Umbilical cord (tissue), 2 donors: ENCODE data around the gene BUB1. TPM values are rescaled to one million over a fixed set of nuclear protein-coding genes. Genes with fewer than 3 reads are reported as not detected.
"Not testable (repeated sequence)": the region's sequence is repeated elsewhere in the genome, so short reads cannot be mapped to it uniquely, and the experiment has no call there.

ENCODE experiments used
- DNase-seq: peaks from one replicate; pipeline ENCODE4 v3.0.0-alpha.2; 2015; ENCODE audit warnings: low spot score
- total RNA-seq: library from RNA; depleted of rRNA; stranded (reverse); fragments of >200 nt; gene quantifications from one replicate; pipeline ENCODE4 v1.2.3, GENCODE V29; 2014; ENCODE audit warnings: low replicate concordance; ENCODE audit not compliant: insufficient read depth

Gene BUB1
- 11.6 TPM for total RNA-seq

- DNase-seq: peak; percentile 98
These were observed at the start of gene BUB1 for GRCh38 chr2:110677530-110678456. TSS of gene BUB1 (minus strand) at chr2:110678063. CDS start at chr2:110677995, 68 bp downstream.

GRCh38 chr2:110726285-110726684, 48.4 kb upstream of the BUB1 start:
- DNase-seq: no peak

GRCh38 chr2:110725859-110726258, 48.0 kb upstream of the BUB1 start:
- DNase-seq: no peak

- no peak for DNase-seq
These were observed 47.5 kb upstream of the BUB1 start for GRCh38 chr2:110725370-110725769.

GRCh38 chr2:110724820-110725219, 47.0 kb upstream of the BUB1 start:
- DNase-seq: no peak

GRCh38 chr2:110720547-110720946, 42.7 kb upstream of the BUB1 start:
- DNase-seq: no peak

GRCh38 chr2:110718990-110719389, 41.1 kb upstream of the BUB1 start:
- DNase-seq: peak; percentile 5

- DNase-seq: peak; percentile 17
These were observed 40.5 kb upstream of the BUB1 start for GRCh38 chr2:110718382-110718781.

- peak; percentile 85 for DNase-seq
These were observed 39.9 kb upstream of the BUB1 start for GRCh38 chr2:110717734-110718133.

- DNase-seq: peak; percentile 39
These were observed 39.2 kb upstream of the BUB1 start for GRCh38 chr2:110716959-110717645.

GRCh38 chr2:110714452-110715224, 36.8 kb upstream of the BUB1 start:
- DNase-seq: peak; percentile 34

- no peak for DNase-seq
These were observed 35.9 kb upstream of the BUB1 start for GRCh38 chr2:110713513-110714362.

GRCh38 chr2:110712737-110713136, 34.9 kb upstream of the BUB1 start:
- no peak for DNase-seq

GRCh38 chr2:110708455-110708854, 30.6 kb upstream of the BUB1 start:
- no peak for DNase-seq

GRCh38 chr2:110707386-110707965, 29.6 kb upstream of the BUB1 start:
- no peak for DNase-seq

GRCh38 chr2:110702514-110703380, 24.9 kb upstream of the BUB1 start:
- no peak for DNase-seq

GRCh38 chr2:110698253-110698652, 20.4 kb upstream of the BUB1 start:
- not testable (repeated sequence) for DNase-seq

- DNase-seq: peak; percentile 78
These were observed 17.5 kb upstream of the BUB1 start for GRCh38 chr2:110695146-110695898.
